Transverse colon (tissue), 3 donors: Measurements from ENCODE around the gene DNAL1.

Experiments
- EP300 ChIP-seq: sonication (generic); formaldehyde crosslinking; IDR thresholded peaks from one replicate; pipeline ENCODE4 v1.6.1; 2017; ENCODE audit warnings: antibody characterized with exemption, low read depth
- POLR2A ChIP-seq: fragments of 450-650 bp; IDR thresholded peaks from one replicate; pipeline ENCODE4 v1.6.1; 2016; ENCODE audit warnings: antibody characterized with exemption, mild to moderate bottlenecking, moderate library complexity
- TF ChIP-seq, protein P1 (sequence below), 5 experiments: fragments of 200-600 bp in 3 of 5; fragments of 450-650 bp in 2 of 5; sonication (generic) in 3 of 5; IDR thresholded peaks; 1 replicate in 2 of 5; 2 replicates in 3 of 5; pipeline ENCODE4 v1.5.1; 2016 to 2017; ENCODE audit warnings: antibody characterized with exemption in 5 of 5, inconsistent platforms in 3 of 5, mild to moderate bottlenecking in 2 of 5, moderate library complexity in 1 of 5

DNA sequence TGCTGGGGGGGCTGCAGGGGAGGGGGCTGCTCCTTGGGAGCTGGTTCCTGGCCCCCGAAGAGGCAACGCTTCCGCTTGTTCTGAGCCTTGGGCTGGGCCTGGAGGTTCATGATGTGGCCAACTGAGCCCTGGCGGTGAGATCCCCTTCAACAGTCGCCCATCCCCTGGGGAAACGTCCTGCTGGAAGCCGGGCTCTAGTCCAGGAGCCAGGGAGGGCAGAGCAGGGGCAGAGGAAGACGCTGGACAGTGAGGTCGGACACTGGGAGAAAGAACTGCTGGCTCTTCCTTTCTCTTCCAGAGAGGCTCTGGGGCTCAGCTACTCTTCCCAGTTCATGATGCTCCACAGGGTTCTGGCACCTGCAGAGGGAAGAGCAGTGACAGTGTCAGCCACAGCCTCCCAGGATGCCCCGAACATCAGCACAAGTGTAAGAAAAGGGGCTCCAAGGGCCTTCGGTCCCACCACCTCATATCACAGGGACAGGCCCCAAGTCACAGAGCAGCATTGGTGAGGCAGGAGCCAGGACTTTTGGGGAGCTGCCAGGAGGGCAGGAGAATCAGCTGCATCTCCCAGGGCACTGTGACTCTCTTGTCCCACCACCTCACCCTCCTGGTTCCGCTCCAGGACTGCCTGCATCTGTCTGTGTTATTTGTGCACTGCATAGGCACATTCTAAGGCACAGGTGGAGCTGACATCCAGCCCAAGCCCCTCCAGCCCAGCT is 95.3 kb downstream of the DNAL1 start:
- TF ChIP-seq POLR2A (no peak), EP300 (no peak)
- TF ChIP-seq, protein P1, sequence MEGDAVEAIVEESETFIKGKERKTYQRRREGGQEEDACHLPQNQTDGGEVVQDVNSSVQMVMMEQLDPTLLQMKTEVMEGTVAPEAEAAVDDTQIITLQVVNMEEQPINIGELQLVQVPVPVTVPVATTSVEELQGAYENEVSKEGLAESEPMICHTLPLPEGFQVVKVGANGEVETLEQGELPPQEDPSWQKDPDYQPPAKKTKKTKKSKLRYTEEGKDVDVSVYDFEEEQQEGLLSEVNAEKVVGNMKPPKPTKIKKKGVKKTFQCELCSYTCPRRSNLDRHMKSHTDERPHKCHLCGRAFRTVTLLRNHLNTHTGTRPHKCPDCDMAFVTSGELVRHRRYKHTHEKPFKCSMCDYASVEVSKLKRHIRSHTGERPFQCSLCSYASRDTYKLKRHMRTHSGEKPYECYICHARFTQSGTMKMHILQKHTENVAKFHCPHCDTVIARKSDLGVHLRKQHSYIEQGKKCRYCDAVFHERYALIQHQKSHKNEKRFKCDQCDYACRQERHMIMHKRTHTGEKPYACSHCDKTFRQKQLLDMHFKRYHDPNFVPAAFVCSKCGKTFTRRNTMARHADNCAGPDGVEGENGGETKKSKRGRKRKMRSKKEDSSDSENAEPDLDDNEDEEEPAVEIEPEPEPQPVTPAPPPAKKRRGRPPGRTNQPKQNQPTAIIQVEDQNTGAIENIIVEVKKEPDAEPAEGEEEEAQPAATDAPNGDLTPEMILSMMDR (IDR thresholded peaks at IDR 0.05) = no peak
